ENCODE results near the gene UBALD2. TPM values are rescaled to one million over a fixed set of nuclear protein-coding genes. Genes with fewer than 3 reads are reported as not detected.

UBALD2 gene
- polyA plus RNA-seq, 1 donor from 2014 or later: 7.5 TPM

GRCh38 chr17:76273445-76274111 is 8.4 kb downstream of the UBALD2 start:
- Histone ChIP-seq H2AFZ (ENCODE audit: low read depth, low read length) (no peak overlapping the region), H3K9me2 (ENCODE audit: insufficient read depth, low read length) (no peaks in the 10 kb centered on the region), H3F3A (ENCODE audit: insufficient read depth, low read length, poor library complexity, severe bottlenecking) (no peaks in the 10 kb centered on the region), H3K79me2 (replicated peaks; ENCODE audit: insufficient read depth, low read length) (no peaks in the 10 kb centered on the region), H3K27me3 (ENCODE audit: insufficient read depth, low read depth, low read length) (no peaks in the 10 kb centered on the region), H3K9ac (ENCODE audit: low read length) (no peak overlapping the region), H4K20me1 (ENCODE audit: insufficient read depth) (no peaks in the 10 kb centered on the region), H3K36me3 (ENCODE audit: insufficient read depth, low read length) (no peaks in the 10 kb centered on the region), H3K9me3 (ENCODE audit: low read length) (no peaks in the 10 kb centered on the region), H3K27ac (ENCODE audit: low read length) (no peak overlapping the region), H3K4me3 (ENCODE audit: low read length) (no peak overlapping the region), H3K4me2 (ENCODE audit: low read length) (no peak overlapping the region)
- TF ChIP-seq MXI1 (conservative IDR thresholded peaks at IDR 0.05; ENCODE audit: poor library complexity, severe bottlenecking) (no peak), TAF1 (IDR thresholded peaks at IDR 0.05; ENCODE audit: low read depth) (no peak)

GRCh38 chr17:76274112-76274956 is 9.2 kb downstream of the UBALD2 start:
- no peaks in the 10 kb centered on the region for H3K9me2 ChIP-seq (ENCODE audit: insufficient read depth, low read length)
- no peak overlapping the region for H3K4me2 ChIP-seq (ENCODE audit: low read length)
- no peaks in the 10 kb centered on the region for H4K20me1 ChIP-seq (ENCODE audit: insufficient read depth)
- H3K27ac ChIP-seq (ENCODE audit: low read length): no peak overlapping the region
- H3K27me3 ChIP-seq (ENCODE audit: insufficient read depth, low read depth, low read length): no peaks in the 10 kb centered on the region
- no peaks in the 10 kb centered on the region for H3K36me3 ChIP-seq (ENCODE audit: insufficient read depth, low read length)
- no peak overlapping the region for H2AFZ ChIP-seq (ENCODE audit: low read depth, low read length)
- no peak overlapping the region for H3K4me3 ChIP-seq (ENCODE audit: low read length)
- no peaks in the 10 kb centered on the region for H3F3A ChIP-seq (ENCODE audit: insufficient read depth, low read length, poor library complexity, severe bottlenecking)
- H3K9me3 ChIP-seq (ENCODE audit: low read length): no peaks in the 10 kb centered on the region
- H3K79me2 ChIP-seq (replicated peaks; ENCODE audit: insufficient read depth, low read length): no peaks in the 10 kb centered on the region
- TF ChIP-seq POLR2AphosphoS5 (IDR thresholded peaks at IDR 0.05): peak; percentile 28
- no peak for TF ChIP-seq EZH2 (IDR thresholded peaks at IDR 0.05; ENCODE audit: borderline replicate concordance, insufficient read depth, low read length, poor library complexity, severe bottlenecking)
- TF ChIP-seq, protein P1, sequence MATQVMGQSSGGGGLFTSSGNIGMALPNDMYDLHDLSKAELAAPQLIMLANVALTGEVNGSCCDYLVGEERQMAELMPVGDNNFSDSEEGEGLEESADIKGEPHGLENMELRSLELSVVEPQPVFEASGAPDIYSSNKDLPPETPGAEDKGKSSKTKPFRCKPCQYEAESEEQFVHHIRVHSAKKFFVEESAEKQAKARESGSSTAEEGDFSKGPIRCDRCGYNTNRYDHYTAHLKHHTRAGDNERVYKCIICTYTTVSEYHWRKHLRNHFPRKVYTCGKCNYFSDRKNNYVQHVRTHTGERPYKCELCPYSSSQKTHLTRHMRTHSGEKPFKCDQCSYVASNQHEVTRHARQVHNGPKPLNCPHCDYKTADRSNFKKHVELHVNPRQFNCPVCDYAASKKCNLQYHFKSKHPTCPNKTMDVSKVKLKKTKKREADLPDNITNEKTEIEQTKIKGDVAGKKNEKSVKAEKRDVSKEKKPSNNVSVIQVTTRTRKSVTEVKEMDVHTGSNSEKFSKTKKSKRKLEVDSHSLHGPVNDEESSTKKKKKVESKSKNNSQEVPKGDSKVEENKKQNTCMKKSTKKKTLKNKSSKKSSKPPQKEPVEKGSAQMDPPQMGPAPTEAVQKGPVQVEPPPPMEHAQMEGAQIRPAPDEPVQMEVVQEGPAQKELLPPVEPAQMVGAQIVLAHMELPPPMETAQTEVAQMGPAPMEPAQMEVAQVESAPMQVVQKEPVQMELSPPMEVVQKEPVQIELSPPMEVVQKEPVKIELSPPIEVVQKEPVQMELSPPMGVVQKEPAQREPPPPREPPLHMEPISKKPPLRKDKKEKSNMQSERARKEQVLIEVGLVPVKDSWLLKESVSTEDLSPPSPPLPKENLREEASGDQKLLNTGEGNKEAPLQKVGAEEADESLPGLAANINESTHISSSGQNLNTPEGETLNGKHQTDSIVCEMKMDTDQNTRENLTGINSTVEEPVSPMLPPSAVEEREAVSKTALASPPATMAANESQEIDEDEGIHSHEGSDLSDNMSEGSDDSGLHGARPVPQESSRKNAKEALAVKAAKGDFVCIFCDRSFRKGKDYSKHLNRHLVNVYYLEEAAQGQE (IDR thresholded peaks at IDR 0.05; ENCODE audit: borderline replicate concordance): no peak
- no peak overlapping the region for H3K9ac ChIP-seq (ENCODE audit: low read length)

DNA sequence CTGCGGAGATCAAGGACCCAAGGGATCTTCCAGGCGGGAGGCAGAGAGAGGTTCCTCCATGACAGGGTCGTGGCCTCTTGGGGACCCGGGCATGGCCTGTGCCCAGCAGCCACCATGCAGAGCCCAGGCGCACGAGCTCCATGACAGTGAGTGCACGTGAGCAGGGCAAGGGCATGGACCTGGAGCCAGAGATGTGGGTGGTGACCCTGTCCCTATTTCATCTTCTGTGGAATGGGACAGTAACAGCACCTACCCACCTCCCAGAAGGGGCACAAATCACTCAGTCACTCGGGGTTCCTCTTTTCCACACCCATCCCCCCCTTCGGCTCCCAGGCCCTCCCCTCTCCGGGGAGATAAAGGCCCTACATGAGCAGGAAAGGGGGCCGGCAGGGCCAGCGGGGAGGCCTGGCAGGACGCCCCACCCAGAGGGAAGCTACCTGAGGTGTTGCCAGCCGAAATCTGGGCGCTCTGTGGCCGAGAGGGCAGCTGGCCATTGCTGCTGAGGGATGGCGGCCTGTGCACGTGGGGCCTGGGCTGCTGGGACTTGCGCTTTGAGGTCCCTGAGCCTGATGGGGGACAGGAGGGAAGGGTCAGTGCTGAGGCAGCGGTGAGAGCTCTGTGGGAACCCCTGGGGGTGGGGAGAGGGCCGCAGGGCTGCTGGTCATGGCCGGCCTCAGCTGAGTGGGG is 10.4 kb downstream of the UBALD2 start:
- no peak overlapping the region for H3K4me3 ChIP-seq (ENCODE audit: low read length)
- H3K9me2 ChIP-seq (ENCODE audit: insufficient read depth, low read length): no peaks in the 10 kb centered on the region
- no peaks in the 10 kb centered on the region for H3F3A ChIP-seq (ENCODE audit: insufficient read depth, low read length, poor library complexity, severe bottlenecking)
- H3K27ac ChIP-seq (ENCODE audit: low read length): no peak overlapping the region
- H4K20me1 ChIP-seq (ENCODE audit: insufficient read depth): no peaks in the 10 kb centered on the region
- no peak overlapping the region for H3K4me2 ChIP-seq (ENCODE audit: low read length)
- no peaks in the 10 kb centered on the region for H3K9me3 ChIP-seq (ENCODE audit: low read length)
- H3K27me3 ChIP-seq (ENCODE audit: insufficient read depth, low read depth, low read length): no peaks in the 10 kb centered on the region
- no peak overlapping the region for H2AFZ ChIP-seq (ENCODE audit: low read depth, low read length)
- H3K79me2 ChIP-seq (replicated peaks; ENCODE audit: insufficient read depth, low read length): no peaks in the 10 kb centered on the region
- TF ChIP-seq MXI1 (conservative IDR thresholded peaks at IDR 0.05; ENCODE audit: poor library complexity, severe bottlenecking): no peak
- TF ChIP-seq, protein P2, sequence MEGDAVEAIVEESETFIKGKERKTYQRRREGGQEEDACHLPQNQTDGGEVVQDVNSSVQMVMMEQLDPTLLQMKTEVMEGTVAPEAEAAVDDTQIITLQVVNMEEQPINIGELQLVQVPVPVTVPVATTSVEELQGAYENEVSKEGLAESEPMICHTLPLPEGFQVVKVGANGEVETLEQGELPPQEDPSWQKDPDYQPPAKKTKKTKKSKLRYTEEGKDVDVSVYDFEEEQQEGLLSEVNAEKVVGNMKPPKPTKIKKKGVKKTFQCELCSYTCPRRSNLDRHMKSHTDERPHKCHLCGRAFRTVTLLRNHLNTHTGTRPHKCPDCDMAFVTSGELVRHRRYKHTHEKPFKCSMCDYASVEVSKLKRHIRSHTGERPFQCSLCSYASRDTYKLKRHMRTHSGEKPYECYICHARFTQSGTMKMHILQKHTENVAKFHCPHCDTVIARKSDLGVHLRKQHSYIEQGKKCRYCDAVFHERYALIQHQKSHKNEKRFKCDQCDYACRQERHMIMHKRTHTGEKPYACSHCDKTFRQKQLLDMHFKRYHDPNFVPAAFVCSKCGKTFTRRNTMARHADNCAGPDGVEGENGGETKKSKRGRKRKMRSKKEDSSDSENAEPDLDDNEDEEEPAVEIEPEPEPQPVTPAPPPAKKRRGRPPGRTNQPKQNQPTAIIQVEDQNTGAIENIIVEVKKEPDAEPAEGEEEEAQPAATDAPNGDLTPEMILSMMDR (IDR thresholded peaks at IDR 0.05; ENCODE audit: poor library complexity, severe bottlenecking): no peak
- TF ChIP-seq RAD21 (conservative IDR thresholded peaks at IDR 0.05): no peak
- no peak for TF ChIP-seq SMC3 (conservative IDR thresholded peaks at IDR 0.05; ENCODE audit: poor library complexity)
- no peak for TF ChIP-seq POLR2AphosphoS5 (IDR thresholded peaks at IDR 0.05)
- TF ChIP-seq, protein P1 (IDR thresholded peaks at IDR 0.05; ENCODE audit: borderline replicate concordance): no peak
- no peak for TF ChIP-seq EZH2 (IDR thresholded peaks at IDR 0.05; ENCODE audit: borderline replicate concordance, insufficient read depth, low read length, poor library complexity, severe bottlenecking)
- no peak for TF ChIP-seq TAF1 (IDR thresholded peaks at IDR 0.05; ENCODE audit: low read depth)
- no peaks in the 10 kb centered on the region for H3K36me3 ChIP-seq (ENCODE audit: insufficient read depth, low read length)
- H3K9ac ChIP-seq (ENCODE audit: low read length): no peak overlapping the region
